GM21381 (cell line): ENCODE results near the gene MAML3.

Experiments
- ATAC-seq: cut with Tn5 transposase; IDR thresholded peaks from one replicate; pipeline ENCODE4 v1.9.1; 2021; ENCODE audit warnings: mild to moderate bottlenecking, moderate library complexity; ENCODE audit not compliant: unreplicated experiment

MAML3 gene

GRCh38 chr4:139851133-139851532, 302.9 kb downstream of the MAML3 start:
- no peak for ATAC-seq

GRCh38 chr4:139849219-139849618, 304.8 kb downstream of the MAML3 start:
- no peak for ATAC-seq

DNA sequence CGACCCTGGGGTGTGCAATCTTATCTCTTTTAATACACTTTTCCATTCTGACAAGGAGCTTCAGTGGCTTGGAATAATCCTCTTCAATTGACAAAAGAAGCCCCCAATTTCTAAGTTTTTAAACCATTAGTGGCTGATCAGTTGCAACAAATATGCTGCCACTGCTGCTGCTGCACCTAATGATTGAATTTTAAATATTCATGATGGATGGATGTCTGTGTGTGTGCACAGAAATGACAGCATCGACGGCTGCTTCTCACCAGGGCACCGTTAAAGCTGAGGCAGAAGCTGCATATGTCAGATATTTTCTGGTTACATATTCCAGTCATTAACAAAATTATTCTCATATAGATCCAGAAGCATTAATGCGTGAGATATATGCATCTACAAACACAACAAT, 306.0 kb downstream of the MAML3 start:
- ATAC-seq = no peak

GRCh38 chr4:139847602-139848001, 306.4 kb downstream of the MAML3 start:
- no peak for ATAC-seq

DNA sequence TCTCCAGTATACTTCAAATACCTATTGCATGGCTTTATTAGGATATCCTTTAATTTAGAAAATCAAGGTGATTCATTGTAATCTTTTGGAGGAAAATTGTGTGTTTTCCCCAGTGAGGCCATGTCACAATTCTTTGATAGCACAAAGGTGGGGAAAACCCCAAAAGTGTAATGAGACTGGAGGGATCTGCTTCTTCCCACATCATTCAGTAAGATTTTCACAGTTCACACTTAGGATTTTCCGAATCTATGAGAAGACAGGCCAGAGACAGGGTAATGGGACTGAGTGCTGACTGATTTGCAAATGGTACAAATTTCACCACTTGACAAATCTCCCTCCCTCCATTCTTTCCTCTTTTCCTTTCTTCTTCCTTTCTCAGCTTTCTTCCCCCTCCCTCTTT, 307.2 kb downstream of the MAML3 start:
- ATAC-seq = no peak

DNA sequence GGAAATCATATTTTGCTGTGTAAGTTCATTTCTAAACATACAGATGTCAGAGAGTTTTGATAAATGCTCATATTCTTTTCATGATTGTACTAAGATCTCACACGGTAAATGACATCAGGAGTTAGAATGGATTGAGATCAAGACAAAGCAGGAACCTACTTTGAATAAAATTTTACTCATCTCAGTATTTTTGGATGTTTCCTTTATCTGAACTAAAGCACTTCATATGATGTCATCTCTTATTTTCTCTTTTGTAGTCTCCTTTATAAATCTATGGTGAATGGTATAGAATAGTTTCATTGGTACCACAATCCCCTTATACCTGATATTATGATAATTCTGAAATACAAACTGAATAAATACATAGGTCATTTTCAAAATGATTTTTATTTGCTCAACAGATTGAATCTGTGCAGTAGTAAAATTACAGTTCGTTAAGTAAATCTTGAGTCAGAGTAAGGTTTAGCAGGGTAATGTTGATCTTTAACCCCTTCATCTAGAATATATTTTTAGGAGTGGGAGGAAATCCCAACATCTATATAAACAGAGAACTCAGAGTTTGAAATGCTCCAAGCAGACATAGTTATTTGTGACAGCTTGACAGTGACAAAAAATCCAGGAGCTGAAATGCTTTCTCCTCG, 308.4 kb downstream of the MAML3 start:
- ATAC-seq = no peak

DNA sequence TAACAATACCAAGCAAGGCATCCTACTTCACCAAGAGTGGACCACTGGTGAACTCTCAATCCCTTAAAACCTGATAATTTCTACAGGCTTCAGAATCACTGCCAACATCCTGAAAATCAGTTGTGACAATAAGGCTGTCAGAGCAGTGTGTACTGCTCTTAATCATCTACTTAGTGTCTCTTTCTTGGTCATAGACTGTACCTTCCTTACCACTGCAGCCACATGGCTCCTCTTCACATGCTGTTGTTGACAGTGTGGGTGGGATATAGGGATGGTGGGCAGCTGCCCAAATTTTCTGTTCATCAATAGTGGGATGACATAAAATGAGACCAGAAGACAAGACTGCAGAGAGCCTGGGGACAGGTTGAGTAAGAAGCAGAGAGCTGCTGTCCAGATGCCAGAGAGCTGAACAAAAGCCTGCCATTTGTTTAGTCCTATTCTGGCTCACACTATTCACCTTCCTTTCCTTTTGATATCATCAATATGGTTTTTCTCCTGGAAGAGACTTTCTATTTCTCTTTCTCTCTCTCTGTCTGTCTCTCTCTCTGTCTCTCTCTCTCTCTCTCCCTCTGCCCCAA, 309.4 kb downstream of the MAML3 start:
- no peak for ATAC-seq

GRCh38 chr4:139844057-139844456, 309.9 kb downstream of the MAML3 start:
- ATAC-seq = no peak

DNA sequence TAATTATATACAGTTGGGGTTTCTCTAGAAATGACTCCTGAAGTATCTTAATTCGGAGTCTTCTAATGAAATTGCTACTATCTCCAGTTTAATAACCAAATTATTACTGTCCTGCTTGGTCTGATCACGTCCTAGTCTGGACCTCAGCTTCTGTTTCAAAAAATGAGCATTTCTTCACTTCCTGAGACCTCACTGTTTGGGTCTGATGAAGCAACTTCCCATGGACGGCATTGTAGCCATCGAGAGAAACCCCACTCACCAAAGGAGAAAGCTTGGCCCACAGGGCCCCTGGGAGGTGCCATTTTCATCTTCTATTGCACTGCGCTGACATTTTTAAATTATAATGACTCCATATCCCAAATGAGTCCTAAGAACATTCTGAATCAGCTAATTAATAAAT, 310.3 kb downstream of the MAML3 start:
- ATAC-seq = no peak

DNA sequence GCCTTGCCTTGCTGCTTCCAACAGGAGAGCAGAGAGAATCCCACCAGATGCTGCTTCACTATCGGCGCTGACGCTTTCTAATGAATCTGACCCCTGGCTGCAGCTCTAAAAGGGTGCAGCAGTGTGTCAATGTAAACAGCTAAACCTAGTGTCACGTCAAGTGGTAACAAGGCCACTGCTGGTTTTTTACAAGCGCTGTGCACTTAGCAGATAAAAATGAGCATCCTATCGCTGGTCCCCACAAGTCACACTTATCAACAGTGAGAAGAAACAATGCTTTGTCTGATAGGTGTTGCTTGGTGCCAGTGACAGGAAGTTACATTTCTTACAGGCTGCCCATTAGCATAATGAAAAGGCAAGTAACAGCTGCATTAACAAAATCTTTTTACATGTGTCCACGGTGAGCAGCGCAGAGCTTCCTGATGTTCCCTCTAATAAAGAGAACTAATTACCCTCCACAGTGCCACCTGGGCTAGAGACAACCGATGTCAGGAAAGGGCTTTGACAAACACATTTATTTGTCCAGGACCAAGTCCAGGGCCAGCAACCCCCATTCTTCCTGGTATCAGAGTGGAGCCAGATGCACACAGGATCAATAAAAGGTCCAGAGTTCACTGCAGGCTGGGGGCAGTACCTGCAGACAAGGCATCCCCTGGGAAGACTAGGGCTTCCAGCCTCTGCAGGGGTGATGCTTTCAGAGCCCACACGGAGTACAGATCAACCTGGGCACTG, 312.4 kb downstream of the MAML3 start:
- no peak for ATAC-seq

GRCh38 chr4:139840773-139841172, 313.2 kb downstream of the MAML3 start:
- ATAC-seq = no peak

- no peak for ATAC-seq
Observed at GRCh38 chr4:139839403-139840031, 314.5 kb downstream of the MAML3 start.

GRCh38 chr4:139838811-139839210, 315.2 kb downstream of the MAML3 start:
- ATAC-seq = no peak

- ATAC-seq = no peak
Observed at GRCh38 chr4:139834981-139835391, 319.0 kb downstream of the MAML3 start.

GRCh38 chr4:139834226-139834662, 319.7 kb downstream of the MAML3 start:
- ATAC-seq = no peak

DNA sequence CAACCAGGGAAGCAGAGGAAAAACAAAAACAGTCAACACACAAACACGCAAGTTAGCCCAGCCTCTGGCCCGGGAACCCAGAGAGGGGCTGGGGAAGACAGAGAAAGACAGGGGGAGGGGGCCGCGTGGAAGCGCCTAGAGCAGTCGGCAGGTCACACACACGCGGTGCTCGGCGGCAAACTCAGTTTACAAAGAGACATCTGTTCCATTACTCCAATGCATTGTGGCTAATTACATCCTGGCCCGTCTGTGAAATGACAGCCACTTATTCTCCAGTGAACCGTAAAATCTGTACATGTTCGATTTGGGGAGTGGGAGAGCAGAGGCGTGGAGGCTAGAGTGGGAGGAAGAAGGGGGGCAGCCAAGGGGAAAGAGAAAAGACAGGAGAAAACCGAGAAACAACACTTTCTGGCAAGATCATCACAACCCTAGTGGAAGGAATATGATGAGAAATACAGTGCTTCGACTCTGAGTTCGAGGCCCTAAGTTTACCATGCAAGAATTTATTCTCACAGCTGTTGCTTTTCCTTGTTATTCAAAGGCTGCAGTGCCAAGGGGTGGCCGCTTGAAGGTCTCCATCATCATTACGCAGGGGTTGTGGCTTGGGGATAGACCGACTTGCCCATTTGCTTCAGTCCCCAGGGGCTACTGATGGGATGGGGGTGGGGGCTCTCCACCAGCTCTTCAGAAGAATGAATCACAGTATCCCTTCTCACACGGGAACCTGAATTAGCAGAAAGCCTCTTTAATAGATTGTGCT, 320.7 kb downstream of the MAML3 start:
- no peak for ATAC-seq

DNA sequence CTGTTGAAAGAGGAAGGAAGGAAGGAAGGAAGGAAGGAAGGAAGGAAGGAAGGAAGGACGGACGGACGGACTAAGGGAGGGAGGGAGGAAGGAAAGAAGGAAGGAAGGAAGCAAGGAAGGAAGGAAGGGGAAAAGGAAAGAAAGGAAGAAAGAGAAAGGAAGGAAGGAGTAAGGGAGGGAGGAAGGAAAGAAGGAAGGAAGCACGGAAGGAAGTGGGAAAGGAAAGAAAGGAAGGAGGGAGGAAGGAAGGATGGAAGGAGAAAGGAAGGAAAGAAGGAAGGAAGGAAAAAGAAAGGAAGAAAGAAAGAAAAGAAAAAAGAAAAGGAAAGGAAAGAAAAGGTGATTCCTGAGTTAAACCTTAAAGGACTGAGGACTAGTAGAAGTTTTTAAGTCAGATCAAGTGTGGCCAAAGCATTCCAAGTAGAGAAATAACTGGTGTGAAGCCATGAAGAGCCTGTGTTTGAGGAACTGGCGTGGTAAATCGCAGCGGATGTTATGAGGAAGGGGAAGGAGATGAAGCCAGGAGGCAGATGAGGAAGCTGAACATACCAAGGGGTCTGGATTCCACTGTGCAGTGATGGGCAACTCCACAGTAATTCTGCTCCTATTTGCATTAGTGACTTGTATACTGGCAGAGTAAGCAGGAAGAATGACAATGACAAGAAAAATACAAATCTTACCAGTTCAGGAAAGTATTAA, 324.9 kb downstream of the MAML3 start:
- no peak for ATAC-seq

- no peak for ATAC-seq
Observed at GRCh38 chr4:139826426-139826825, 327.6 kb downstream of the MAML3 start.

GRCh38 chr4:139825523-139826014, 328.4 kb downstream of the MAML3 start:
- no peak for ATAC-seq

GRCh38 chr4:139824882-139825522, 329.0 kb downstream of the MAML3 start:
- no peak for ATAC-seq
